ENCODE measurements around the gene GARS1.
"Not testable (repeated sequence)": the region's sequence is repeated elsewhere in the genome, so short reads cannot be mapped to it uniquely, and the experiment has no call there.

GARS1 gene

DNA sequence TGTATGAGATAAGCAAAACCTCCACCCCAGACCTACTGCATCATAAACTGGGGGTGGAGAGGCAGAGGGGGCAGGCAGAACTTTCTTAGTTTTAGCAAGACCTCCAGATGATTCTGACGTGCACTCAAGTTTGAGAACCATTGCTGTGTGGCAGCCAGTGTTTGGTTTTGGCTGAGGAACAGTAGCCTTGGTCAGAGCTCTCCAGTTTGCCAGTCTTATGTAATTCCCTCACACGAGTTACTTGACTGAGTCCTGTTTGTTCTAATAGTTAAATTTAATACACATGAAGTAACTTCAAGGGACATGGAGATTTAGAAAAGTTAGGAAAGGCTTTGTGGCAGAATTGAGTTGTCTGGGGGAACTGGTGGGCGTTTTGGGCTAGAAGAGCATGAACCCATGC, 38.5 kb downstream of the GARS1 start:
- no peak for DNase-seq

DNA sequence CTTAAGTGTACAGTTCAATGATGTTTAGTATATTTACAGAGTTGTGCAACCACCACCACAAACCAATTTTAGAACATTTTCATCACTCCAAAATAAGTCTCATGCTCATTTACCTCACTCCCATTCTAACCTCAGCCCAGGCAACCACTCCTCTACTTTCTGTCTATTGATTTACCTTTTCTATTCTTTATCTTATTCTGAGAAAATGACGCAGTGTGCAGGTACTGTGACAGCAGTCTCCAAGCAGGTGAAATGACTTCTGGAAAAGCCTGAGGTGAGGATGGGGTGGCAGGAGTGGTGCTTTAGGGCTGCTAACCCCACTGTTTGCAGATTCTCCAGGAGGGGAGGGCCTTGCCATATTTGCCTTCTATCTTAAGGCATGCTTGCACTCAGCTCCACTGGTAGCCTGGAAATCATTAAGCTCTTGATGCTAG, 39.5 kb downstream of the GARS1 start:
- DNase-seq = no peak

DNA sequence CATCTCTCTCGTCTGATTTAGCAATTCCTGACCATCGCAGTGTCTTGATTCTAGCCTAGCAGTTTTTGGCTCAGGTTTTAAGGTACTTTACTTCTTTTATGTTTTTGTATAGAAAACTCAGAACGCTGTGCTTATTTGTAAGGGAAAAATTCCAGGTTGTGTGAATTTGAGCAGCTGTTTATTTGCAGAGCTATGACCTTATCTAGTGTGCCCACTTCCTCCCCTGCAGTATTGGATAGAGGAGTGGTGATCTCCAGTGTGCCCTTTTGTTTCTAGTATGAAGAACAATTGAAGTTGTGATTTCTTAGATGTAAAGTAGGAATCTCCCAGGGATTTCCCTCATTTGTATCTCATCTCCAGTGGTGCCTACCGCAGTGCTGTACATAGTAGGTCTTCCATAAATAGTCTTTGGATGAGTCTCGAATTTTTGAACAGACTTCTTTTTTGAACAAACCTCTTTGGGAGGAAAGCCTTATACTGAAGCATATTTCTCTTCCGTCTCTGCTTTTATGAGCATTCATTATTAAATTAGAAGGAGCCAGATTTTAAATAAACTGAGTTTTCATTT, 40.0 kb downstream of the GARS1 start:
- DNase-seq = no peak

DNA sequence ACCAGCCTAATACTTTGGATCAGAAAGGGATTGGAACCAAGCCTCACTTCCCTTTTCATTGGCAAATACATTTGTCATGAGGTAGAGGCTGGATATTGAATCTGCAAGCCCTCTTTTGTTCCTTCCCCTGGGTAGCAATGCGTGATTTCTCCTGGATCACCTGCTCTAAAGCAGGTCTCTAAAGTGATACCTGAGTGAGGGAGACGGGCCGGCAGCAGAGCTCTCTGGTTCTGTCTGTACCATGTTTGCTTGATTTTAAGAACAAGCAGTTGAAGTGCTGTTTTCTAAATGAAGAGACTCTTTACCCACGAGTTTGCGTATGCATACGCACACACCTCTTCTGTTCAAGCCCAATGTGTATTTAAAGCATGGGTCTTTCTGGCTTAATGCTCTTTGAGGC, 41.1 kb downstream of the GARS1 start:
- DNase-seq = peak; percentile 29

DNA sequence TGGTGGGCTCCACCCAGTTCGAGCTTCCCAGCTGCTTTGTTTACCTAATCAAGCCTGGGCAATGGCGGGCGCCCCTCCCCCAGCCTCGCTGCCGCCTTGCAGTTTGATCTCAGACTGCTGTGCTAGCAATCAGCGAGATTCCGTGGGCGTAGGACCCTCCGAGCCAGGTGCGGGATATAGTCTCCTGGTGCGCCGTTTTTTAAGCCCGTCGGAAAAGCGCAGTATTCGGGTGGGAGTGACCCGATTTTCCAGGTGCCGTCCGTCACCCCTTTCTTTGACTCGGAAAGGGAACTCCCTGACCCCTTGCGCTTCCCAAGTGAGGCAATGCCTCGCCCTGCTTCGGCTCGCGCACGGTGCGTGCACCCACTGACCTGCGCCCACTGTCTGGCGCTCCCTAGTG, 47.6 kb downstream of the GARS1 start:
- DNase-seq = not testable (repeated sequence)

DNA sequence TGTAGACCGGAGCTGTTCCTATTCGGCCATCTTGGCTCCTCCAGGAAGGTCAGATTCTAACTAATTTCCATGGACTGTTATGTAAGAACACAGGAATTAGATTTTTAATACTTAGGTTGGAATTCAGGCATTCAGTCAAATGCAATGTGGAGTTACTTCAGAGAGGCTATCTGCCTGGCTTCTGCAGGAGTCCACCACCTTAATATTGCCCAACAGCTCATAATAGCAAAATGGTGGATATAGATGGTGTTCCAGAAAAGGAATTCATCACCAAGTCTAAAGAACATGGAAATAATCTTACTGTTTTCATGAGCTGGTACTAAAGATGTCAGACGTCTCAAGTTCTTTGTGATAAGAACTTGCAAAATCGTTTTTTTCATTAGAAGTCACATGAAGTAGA, 48.1 kb downstream of the GARS1 start:
- no peak for DNase-seq

DNA sequence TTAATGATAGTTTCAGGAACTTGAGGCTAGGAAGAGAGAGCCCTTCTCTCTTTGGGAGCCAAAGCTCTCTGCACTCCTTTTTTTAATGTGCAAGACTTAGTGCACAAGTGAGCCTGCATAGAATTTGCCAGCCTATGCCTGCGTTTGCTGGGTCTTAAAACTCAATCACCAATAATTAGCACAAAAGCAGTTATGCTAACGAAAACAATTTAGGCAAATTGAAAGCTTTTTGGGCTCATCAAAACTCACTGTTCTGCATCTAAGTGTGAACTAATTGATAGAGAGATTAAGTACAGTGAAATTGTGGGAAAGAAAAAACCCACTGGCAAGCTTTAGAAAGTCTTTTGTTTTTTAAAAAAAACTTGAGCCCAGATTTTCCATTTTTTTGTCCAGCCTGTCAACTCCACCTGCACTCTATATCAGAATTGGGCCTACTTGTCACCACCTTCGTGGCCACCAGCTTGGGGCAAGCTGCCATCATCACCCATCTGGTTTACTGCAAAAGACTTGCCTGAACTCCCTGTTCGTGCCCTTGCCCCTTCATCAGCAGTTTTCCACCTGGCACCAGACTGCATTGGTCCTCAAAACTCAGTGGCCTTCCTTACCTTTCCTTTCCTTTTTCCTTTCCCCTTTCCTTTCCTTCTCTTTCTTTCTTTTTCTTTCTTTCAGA, 49.7 kb downstream of the GARS1 start:
- DNase-seq = no peak

DNA sequence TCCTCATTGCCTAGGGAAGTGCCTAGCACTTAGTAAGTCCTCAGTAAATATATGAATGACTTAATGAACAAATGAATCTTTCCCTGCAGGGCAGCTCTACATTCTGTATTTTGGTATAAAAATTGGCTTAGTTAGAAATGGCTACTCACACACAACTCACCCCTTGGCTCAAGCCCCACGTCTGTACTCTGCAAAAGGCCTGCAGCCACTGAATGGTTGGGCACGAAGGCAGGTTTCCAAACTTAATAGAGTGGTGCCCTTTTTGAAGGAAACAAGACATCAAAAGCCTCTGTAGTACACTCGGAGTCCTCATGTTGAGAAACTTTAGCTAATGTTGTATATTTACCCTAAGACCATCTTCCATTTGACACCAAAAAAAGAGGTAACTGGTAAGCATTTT, 51.0 kb downstream of the GARS1 start:
- DNase-seq = no peak

DNA sequence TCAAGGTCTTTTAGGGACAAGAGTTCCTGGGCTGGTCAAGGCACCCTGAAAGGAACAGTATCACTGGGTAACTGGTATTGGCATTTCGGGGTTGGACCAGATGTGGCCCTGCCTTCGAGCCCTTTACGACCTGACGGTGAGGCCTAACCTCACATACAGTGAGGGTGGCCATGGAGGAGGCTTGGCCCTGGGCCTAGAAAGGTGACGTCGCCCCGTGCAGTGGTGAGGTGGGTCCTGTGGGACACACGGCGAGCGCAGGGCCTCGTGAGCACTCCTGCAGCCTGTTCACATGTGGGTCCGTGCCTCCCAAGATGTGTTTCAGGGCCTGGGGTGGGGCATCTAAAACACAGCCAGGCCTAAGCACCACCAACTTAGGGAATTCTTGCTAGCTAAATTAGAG, 51.5 kb downstream of the GARS1 start:
- no peak for DNase-seq

DNA sequence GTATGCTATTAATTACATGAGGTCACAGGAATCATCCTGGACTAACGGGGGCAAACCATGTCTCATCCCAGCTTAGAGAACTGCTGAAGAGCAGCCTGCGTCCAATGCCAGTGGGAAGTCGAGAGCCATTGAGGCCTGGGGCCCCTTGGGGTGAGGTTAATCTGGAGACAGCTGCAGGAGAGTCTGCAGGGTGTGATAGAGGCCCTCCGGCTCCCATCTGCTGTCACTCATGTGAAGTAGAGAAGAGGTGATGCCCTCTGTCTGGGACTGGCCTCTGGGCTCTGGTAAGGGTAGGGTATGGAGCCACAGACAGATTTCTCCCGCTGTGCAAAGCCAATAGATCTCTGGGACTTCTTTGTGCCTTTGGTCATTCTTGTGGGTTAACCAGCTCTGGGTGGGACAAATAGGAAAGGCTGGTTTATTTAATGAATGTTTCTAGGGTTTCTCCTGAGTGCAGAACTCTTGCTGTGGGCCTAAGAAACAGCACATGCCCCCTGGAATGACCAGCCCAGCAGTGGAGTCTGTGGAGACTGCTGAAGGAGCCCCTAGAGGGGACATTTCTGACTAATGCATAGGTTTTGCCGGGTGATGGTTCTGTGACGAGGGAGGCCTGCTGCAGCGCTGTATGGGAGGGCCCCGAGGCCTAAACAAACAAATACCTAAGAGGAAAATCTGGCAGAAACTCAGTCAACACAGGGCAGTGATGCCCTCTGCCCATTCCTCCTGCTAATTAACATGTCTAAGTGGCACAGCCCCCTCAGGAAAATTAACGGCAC, 53.1 kb downstream of the GARS1 start:
- DNase-seq = no peak

DNA sequence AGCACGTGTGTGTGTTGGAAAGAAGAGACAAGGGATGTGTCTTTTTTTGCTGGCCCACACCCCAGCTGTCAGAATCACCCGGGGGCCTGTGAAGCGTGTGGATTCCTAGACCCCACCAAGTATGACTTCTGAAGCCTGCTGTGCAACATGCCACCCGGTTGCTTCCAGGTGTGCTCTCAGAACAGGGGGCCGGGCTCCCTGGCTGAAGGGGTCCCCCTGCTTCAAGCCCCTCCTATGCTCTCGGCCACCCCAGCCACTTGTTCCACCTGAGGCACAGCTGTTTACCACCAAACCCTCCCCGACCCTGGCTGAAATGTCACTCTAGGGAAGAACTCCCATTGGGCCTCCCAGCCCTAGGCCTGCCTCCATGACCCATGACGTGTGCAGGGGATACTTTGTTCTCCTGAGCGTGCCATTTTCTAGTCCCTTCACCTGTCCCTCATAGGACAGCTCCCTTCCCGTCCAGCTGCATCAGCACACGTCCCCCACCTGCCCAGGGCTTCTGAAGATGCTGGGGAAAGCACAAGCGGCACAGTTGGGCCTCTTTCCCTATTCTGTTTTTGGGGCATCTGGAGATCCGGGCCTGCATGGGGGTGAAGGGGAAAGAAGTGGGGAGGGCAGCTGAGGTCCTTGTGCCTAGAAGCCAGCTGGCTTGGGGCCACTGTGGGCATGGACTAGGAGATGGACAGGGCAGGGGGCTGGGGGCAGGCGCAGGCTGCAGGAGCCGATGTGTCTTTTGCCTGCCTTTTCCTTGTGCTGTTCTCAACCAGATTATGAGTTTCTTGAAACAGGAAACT, 54.3 kb downstream of the GARS1 start:
- DNase-seq = no peak

DNA sequence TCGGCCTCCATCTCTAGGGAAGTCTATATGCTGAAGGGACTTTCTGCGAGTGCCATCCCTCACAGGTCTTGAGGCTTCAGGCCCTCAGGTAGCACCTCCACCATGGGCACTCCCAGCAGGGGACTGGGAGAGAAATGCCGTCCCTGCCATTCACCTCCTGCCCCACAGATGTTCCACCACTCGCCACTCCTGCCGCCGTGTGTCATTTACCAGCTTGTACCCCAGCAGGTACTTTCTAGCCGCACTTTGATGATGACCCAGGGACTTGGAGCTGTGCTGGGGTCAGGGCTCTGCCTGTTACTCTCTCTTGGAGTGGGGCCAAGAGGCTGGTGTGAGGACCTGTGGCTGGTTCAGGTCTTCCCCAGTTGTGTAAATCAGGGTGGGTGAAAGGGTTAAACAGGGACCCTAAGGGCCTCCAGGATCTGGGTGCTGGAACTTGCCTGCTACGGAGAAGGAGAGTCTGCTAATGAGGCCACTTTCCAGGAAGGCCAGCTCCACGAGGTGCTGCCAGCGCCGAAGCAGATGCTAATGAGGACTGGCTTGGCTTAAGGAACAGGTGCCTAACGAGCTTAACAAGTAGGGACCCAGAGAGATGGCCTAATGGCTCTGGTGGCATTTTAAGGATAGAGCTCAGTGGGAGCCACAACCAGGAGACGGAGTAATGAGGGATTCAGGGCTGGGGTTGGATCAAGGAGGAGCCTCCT, 55.2 kb downstream of the GARS1 start:
- DNase-seq = peak; percentile 90

DNA sequence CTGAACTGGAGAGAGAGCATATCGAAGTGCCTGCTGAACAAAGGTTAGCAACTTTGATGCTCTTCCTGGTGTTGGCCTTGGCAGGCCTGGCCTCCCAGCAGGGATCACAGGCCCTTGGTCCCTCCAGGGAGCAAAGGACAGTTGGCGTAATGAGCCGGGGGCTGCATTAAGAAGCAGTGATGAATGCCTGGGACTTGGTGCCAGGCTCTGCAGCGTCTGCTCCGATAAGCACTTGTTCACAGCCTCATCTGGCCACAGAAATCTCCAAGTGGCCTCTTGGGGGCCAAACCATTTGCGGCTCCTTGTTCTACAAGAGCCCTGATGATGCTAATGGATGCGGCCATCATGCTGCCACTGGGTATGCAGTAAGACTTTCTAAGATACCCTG, 55.7 kb downstream of the GARS1 start:
- peak; percentile 93 for DNase-seq

DNA sequence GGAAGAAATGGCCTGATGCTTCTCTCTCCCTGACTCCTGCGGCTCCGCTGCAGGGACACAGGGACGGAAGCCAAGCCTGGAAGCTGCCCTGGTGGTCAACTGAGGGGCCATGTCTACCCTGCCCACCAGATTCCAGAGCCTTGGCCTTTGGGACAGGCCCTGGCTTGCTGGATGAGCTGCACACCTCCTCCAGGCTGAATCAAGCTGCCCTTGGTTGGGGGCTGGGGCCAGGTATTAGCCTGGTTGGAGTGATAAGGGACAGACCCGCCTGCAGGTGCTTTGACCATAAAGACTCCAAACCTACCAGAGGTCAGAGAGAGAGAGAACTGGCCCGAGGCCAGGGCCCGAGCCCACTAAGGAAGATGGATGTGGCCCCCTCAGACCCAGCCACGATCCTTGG, 57.5 kb downstream of the GARS1 start:
- DNase-seq = no peak

DNA sequence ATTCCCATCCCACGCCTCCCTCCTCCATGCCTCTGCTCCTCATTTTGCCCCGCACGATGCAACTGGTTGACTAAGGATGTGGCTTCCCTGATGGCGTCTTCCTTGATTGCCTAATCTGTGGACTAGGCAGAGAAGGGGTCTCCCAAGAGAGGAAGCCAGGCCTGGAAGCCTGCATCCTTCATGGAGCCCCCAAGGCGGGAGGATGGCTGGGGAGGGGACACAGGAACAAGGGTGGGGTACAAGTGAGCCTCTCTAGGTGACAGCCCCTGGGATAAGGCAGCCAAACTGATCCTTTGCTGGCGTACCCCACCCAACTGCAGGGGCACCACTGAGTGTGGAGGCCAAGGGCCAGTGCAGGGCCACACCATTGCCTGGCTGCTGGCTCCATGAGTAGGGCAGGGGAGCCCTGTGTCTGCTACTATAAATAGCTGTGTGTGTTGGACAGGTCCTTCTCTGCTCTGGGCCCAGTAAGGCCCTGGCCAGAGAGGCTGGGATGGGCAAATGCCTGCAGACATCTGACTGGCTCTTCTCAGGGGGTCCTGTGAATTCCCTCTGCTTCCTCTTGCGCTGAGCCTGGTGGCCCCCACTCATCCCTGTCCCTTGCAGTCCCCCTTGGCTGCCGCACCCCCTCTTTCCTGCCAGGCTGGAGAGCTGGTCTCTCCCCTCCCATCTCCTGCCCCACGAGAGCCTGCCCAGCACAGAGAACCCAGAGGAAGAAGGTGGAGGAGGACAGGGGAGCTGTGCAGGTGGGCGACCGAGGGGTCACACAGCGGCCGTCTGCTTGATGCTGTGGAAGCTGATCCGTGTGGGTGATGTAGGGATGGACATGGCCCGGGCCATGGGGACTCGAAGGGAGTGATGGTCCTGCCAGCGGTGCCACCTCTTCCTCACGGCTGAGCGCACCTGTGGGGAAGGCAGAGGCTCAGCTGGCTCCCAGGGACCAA, 58.3 kb downstream of the GARS1 start:
- no peak for DNase-seq

DNA sequence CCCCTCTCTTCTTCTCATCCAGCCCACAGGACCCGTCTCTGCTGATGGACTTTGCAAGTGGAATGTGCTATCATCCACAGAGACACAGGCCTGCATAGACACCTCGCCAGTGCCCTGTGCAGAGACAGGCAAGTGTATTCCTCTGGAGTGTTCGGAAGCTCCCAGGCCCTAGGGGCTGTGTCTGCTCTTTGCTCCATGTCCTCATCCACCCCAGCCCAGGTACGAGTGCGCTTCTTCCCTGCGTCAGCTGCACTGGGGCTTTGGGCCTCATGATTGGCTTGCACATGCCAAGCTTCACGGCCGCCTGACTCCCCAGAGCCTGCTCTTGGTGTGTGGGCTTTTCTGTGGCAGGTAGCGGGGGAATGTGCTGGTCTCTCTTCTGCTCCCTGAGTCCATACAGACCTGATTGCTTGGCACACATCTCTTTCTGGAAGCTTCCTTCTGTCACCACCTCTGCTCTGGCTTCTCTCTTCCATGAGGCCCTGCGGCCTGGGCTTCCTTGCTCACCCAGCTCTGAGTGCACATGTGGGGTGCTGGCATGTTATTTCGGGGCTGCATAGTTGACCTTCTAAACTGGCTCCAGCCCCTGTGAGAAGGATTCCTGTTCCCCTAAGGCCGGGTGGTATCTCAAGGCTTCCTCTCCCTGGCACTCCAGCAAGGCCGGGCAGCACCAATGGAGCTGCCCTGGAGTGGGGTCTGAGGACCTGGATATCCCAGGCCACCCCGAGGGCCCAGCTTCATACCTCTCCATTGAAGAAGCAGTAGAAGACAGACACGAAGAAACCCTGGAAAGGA, 59.8 kb downstream of the GARS1 start:
- no peak for DNase-seq

DNA sequence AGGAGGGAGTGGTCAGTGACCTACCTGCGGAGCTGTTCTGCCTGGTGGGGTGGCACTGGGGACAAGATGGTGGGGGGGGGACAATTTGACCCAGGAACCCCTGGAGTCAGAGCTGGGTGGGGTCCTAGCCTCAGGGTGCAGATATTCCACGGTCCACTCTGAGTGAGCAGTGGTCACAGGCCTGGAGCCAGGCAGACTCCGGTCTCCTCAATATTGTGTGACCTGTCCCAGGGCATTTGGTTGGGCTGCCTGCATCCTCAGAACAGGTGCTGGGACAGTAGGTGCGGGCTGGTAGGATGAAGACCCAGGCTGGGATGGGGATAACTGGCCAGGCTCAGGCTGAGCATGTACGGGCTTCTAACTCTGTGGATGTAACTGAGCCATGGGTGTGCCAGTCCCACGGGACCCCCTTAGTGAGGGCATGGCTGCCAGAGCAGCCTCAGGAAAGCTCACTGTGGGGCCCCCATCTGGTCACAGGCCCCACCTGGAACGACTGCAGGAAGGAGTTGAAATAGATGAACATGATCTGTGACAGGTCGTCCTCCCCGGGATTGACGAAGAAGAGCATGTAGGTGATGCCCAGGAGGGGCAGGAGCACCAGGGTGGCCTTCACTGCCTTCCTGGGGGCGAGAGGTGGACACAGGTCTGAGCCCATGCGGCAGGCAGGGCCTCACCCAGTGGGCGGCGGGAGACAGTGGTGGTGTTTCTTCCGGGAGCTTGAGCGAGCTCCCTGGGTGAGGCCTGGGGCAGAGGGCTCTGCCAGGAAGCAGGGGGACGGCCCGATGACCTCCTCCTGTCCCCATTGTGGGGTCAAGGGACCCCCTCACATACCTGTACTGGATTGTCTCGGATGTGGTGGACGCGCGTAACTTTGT, 60.7 kb downstream of the GARS1 start:
- DNase-seq = no peak

DNA sequence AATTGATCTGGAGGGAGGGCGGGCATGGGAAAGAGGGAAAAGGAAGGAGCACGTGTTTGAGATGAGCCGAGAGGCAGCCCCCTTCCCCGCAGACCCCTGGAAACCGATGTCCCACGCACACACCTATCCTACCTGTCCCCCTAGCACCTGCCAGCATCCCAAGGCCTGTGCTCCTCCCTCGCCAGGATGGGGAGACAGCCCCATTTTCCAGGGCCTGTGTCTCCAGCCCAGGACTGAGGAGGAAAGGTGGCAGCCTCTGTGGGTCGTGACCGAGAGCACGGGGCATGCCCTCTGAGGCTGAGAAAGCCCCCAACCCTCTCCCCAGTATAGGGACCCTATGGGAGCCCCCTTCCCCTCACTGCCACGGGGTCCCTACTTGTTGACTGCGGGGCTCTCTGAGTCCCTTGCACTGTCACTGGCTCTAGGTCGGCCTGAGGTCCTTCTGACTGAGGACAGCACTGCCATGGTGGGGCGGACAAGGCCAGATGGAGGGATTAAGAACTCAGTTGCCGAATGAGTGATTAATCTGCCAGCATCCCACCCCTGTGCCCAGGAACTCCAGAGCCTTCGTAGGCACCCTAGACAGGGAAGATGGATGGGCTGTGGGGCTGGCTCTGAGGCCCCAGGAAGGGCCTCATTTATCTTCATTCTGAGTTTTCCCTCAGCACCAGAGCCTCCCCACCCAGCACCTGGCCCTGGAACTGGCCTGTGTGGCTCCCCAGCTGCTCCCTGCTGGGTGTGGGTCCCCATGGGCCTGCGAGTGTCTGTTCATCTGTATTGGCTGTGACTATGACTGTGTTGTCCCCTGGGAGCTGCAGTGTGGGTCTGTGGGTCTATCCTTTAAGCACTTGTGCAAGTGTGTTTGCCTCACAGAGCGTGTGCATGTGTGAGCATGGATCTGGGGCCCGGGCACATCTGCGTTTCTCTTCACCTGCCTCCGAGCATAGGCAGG, 61.6 kb downstream of the GARS1 start:
- DNase-seq = no peak

DNA sequence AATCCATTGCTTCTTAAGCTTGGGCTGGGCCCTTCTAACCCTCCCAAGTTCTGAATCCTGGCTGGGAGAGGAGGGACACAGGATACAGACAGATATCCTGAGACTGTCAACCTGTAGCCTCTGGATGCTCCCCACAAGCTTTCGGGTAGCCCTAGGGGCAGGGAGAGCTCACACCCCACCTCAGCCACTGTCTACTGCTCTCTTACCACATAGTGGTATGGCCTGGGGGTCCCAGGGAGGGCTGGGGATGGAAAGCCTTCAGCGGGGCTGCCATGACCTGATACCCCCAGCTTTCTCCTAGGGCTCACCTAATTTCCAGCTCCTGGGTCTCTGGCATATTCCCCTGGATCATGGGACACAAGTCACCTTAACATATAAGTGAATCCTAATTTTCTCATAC, 62.5 kb downstream of the GARS1 start:
- no peak for DNase-seq

Data from DMS79 (cell line).